Liver (tissue), 3 donors: ENCODE results near the gene CADPS.

Experiments
- ATF3 ChIP-seq: IDR thresholded peaks from 2 replicates; pipeline ENCODE4 v1.6.1; 2016; ENCODE audit warnings: antibody characterized with exemption
- CTCF ChIP-seq: fragments of 150-350 bp; IDR thresholded peaks from 2 replicates; pipeline ENCODE4 v1.5.1; 2017; ENCODE audit warnings: improper control_type of control experiment, low read depth, low read length; ENCODE audit not compliant: missing input control
- FOXA2 ChIP-seq: IDR thresholded peaks from 2 replicates; pipeline ENCODE4 v1.6.1; 2016; ENCODE audit warnings: antibody characterized with exemption
- GABPA ChIP-seq, 2 donors: IDR thresholded peaks in 1 of 2; conservative IDR thresholded peaks in 1 of 2; 2 replicates each; pipeline ENCODE4 v1.6.1; 2016; ENCODE audit warnings: antibody characterized with exemption in 2 of 2, mild to moderate bottlenecking in 1 of 2, moderate library complexity in 1 of 2
- JUND ChIP-seq, 2 donors: IDR thresholded peaks; 2 replicates each; pipeline ENCODE4 v1.6.1; 2016; ENCODE audit warnings: antibody characterized with exemption in 2 of 2
- MAX ChIP-seq: IDR thresholded peaks from 2 replicates; pipeline ENCODE4 v1.6.1; 2016; ENCODE audit warnings: antibody characterized with exemption
- RAD21 ChIP-seq, 2 donors: IDR thresholded peaks; 2 replicates each; pipeline ENCODE4 v1.6.1; 2016; ENCODE audit warnings: antibody characterized with exemption in 2 of 2, mild to moderate bottlenecking in 2 of 2
- REST ChIP-seq: IDR thresholded peaks from 2 replicates; pipeline ENCODE4 v1.6.1; 2016; ENCODE audit warnings: antibody characterized with exemption, mild to moderate bottlenecking
- RXRA ChIP-seq, 2 donors: IDR thresholded peaks; 2 replicates each; pipeline ENCODE4 v1.6.1; 2017 to 2018; ENCODE audit warnings: antibody characterized with exemption in 2 of 2, mild to moderate bottlenecking in 1 of 2
- YY1 ChIP-seq: IDR thresholded peaks from 2 replicates; pipeline ENCODE4 v1.6.1; 2016; ENCODE audit warnings: antibody characterized with exemption, mild to moderate bottlenecking
- donor health status: healthy.
- donor health status: healthy.

GRCh38 chr3:62521464-62522105, 353.6 kb downstream of the CADPS start:
- TF ChIP-seq YY1, result no peak
- no peak for TF ChIP-seq ATF3
- TF ChIP-seq CTCF, result no peak
- TF ChIP-seq FOXA2, result no peak
- no peak for TF ChIP-seq REST
- no peak for TF ChIP-seq MAX
- no peak for TF ChIP-seq GABPA (IDR thresholded peaks at IDR 0.05 in 1 of 2, conservative IDR thresholded peaks at IDR 0.05 in 1 of 2)
- no peak for TF ChIP-seq RAD21 (IDR thresholded peaks at IDR 0.05)
- no peak for TF ChIP-seq RXRA (IDR thresholded peaks at IDR 0.05)
- no peak for TF ChIP-seq JUND (IDR thresholded peaks at IDR 0.05)
